Natural killer cell (primary cell): ENCODE results near the gene MAP2K6. TPM values are rescaled to one million over a fixed set of nuclear protein-coding genes. Genes with fewer than 3 reads are reported as not detected.

Source experiments
- ATAC-seq, 3 donors: fragments of 150-1000 bp in 2 of 3; fragments of 200-7000 bp in 1 of 3; cut with Tn5 transposase; 1 replicate in 1 of 3; 2 replicates in 2 of 3; pipeline ENCODE4 v1.10.0; 2021; ENCODE audit warnings: mild to moderate bottlenecking in 2 of 3, moderate library complexity in 2 of 3
- DNase-seq, 2 donors: peaks; one replicate each; pipeline versions ENCODE4 v3.0.0 to v3.0.0-alpha.2; 2013 to 2021; ENCODE audit warnings: mixed read lengths in 1 of 2
- H3K27ac ChIP-seq: one replicate; pipeline ENCODE4 v1.5.1; 2013; ENCODE audit warnings: mild to moderate bottlenecking, low read length
- H3K27me3 ChIP-seq: one replicate; pipeline ENCODE4 v1.6.1; 2013; ENCODE audit warnings: low read length; ENCODE audit not compliant: control insufficient read depth, insufficient read depth
- H3K36me3 ChIP-seq: one replicate; pipeline ENCODE4 v1.6.1; 2013; ENCODE audit warnings: low read length; ENCODE audit not compliant: control insufficient read depth, insufficient read depth
- H3K4me1 ChIP-seq: one replicate; pipeline ENCODE4 v1.6.1; 2013; ENCODE audit warnings: low read length; ENCODE audit not compliant: control insufficient read depth, insufficient read depth
- H3K4me3 ChIP-seq: one replicate; pipeline ENCODE4 v1.5.1; 2013; ENCODE audit warnings: low read length
- H3K9me3 ChIP-seq: one replicate; pipeline ENCODE4 v1.6.1; 2013; ENCODE audit warnings: low read length; ENCODE audit not compliant: control insufficient read depth, insufficient read depth
- H3K27ac Mint-ChIP-seq, 2 donors: one replicate each; pipeline ENCODE4 v1.8.0; 2022; ENCODE audit warnings: mild to moderate bottlenecking in 2 of 2, mixed read lengths in 2 of 2, moderate library complexity in 1 of 2
- H3K27me3 Mint-ChIP-seq, 2 donors: one replicate each; pipeline ENCODE4 v1.8.0; 2022; ENCODE audit warnings: low read depth in 2 of 2, mixed read lengths in 2 of 2
- H3K36me3 Mint-ChIP-seq: one replicate; pipeline ENCODE4 v1.8.0; 2022; ENCODE audit warnings: mixed read lengths
- H3K4me1 Mint-ChIP-seq, 2 donors: one replicate each; pipeline ENCODE4 v1.8.0; 2022; ENCODE audit warnings: mixed read lengths in 2 of 2
- H3K4me3 Mint-ChIP-seq: one replicate; pipeline ENCODE4 v1.8.0; 2022; ENCODE audit warnings: mild to moderate bottlenecking, moderate library complexity, mixed read lengths
- H3K9me3 Mint-ChIP-seq, 2 donors: one replicate each; pipeline ENCODE4 v1.8.0; 2022; ENCODE audit warnings: mixed read lengths in 2 of 2
- CTCF ChIP-seq: fragments of 200-600 bp; IDR thresholded peaks from one replicate; pipeline ENCODE4 v1.8.0; 2022; ENCODE audit warnings: antibody characterized with exemption
- WGBS: methylation state at CpG from one replicate; pipeline ENCODE4 v1.1.7; 2013; ENCODE audit warnings: missing lambda C conversion rate; ENCODE audit not compliant: insufficient coverage; 5-methylcytosine and 5-hydroxymethylcytosine counted together
- intact Hi-C: fragments of 100-400 bp; cut with micrococcal nuclease; formaldehyde crosslinking; loops from one replicate; pipeline ENCODE4 v1.14.2; 2022
- total RNA-seq, 4 donors: library from RNA; stranded (reverse); fragments of 120-200 nt in 1 of 4; gene quantifications; one replicate each; pipeline versions ENCODE4 v1.2.3 to v1.2.4, GENCODE V29; 2013 to 2022

Gene MAP2K6
- total RNA-seq, 3 donors from 2014 or later (not counting 1 experiment from before 2014, with no cell fraction given) = 11.8 to 16.9 (median 14.0) TPM

- Mint-ChIP-seq H3K4me3 (no peak overlapping the region), H3K36me3 (no peaks in the 10 kb centered on the region), H3K4me1 (peaks cover 11 to 15% of the 10 kb centered on the region in 2 donors), H3K27ac (no peak overlapping the region), H3K27me3 (no peaks in the 10 kb centered on the region), H3K9me3 (peaks cover 2 to 3% of the 10 kb centered on the region in 2 donors)
- ATAC-seq (no peak), DNase-seq (no peak)
- no peaks in the 10 kb centered on the region for H3K9me3 ChIP-seq
- no peak for TF ChIP-seq CTCF
- no peak overlapping the region for H3K27ac ChIP-seq
- no peak overlapping the region for H3K4me3 ChIP-seq
- no CpG with 5 or more reads among the region's 5 CpGs for WGBS
- H3K4me1 ChIP-seq = no peaks in the 10 kb centered on the region
- H3K36me3 ChIP-seq = no peaks in the 10 kb centered on the region
- intact Hi-C loops = no loop called here
- H3K27me3 ChIP-seq = no peaks in the 10 kb centered on the region
These were observed 21.6 kb downstream of the MAP2K6 start for GRCh38 chr17:69435971-69436696.

GRCh38 chr17:69437475-69437874 is 23.0 kb downstream of the MAP2K6 start:
- DNase-seq = no peak
- H3K4me3 Mint-ChIP-seq = no peak overlapping the region
- no CpG with 5 or more reads among the region's 1 CpG for WGBS

GRCh38 chr17:69438776-69439175 is 24.3 kb downstream of the MAP2K6 start:
- Histone ChIP-seq H3K4me1 (no peaks in the 10 kb centered on the region), H3K36me3 (no peaks in the 10 kb centered on the region), H3K9me3 (no peaks in the 10 kb centered on the region), H3K27me3 (no peaks in the 10 kb centered on the region), H3K4me3 (no peak overlapping the region), H3K27ac (no peak overlapping the region)
- no peak for ATAC-seq
- H3K36me3 Mint-ChIP-seq = no peaks in the 10 kb centered on the region
- no peak for DNase-seq
- H3K4me1 Mint-ChIP-seq = peaks cover 7 to 9% of the 10 kb centered on the region in 2 donors
- 100% methylated on average over 4 of the region's 4 CpGs for WGBS
- H3K9me3 Mint-ChIP-seq = peaks cover 2 to 3% of the 10 kb centered on the region in 2 donors
- H3K4me3 Mint-ChIP-seq = no peak overlapping the region
- intact Hi-C loops = no loop called here
- no peak for TF ChIP-seq CTCF
- no peaks in the 10 kb centered on the region for H3K27me3 Mint-ChIP-seq
- no peak overlapping the region for H3K27ac Mint-ChIP-seq

More at GRCh38 chr17:69437475-69437874, 23.0 kb downstream of the MAP2K6 start:
- no peaks in the 10 kb centered on the region for H3K9me3 ChIP-seq
- intact Hi-C loops = no loop called here
- TF ChIP-seq CTCF = no peak
- H3K27ac Mint-ChIP-seq = no peak overlapping the region
- H3K36me3 ChIP-seq = no peaks in the 10 kb centered on the region
- H3K27me3 Mint-ChIP-seq = no peaks in the 10 kb centered on the region
- no peak for ATAC-seq
- no peak overlapping the region for H3K4me3 ChIP-seq
- no peaks in the 10 kb centered on the region for H3K27me3 ChIP-seq
- no peaks in the 10 kb centered on the region for H3K36me3 Mint-ChIP-seq
- no peak overlapping the region for H3K27ac ChIP-seq
- peaks cover 2 to 3% of the 10 kb centered on the region in 2 donors for H3K9me3 Mint-ChIP-seq
- H3K4me1 Mint-ChIP-seq = peaks cover 11 to 15% of the 10 kb centered on the region in 2 donors
- no peaks in the 10 kb centered on the region for H3K4me1 ChIP-seq

GRCh38 chr17:69441179-69441578 is 26.7 kb downstream of the MAP2K6 start:
- no peaks in the 10 kb centered on the region for H3K4me1 ChIP-seq
- DNase-seq (no peak), ATAC-seq (no peak)
- H3K9me3 ChIP-seq = no peaks in the 10 kb centered on the region
- 95% methylated on average over 2 of the region's 2 CpGs for WGBS
- no peaks in the 10 kb centered on the region for H3K36me3 ChIP-seq
- Mint-ChIP-seq H3K36me3 (no peaks in the 10 kb centered on the region), H3K4me3 (no peak overlapping the region), H3K27ac (no peak overlapping the region), H3K27me3 (no peaks in the 10 kb centered on the region), H3K4me1 (peaks cover 5 to 8% of the 10 kb centered on the region in 2 donors), H3K9me3 (peaks cover 2 to 3% of the 10 kb centered on the region in 2 donors)
- intact Hi-C loops = no loop called here
- TF ChIP-seq CTCF = no peak
- H3K4me3 ChIP-seq = no peak overlapping the region
- H3K27me3 ChIP-seq = no peaks in the 10 kb centered on the region
- no peak overlapping the region for H3K27ac ChIP-seq
